Heart left ventricle (tissue), 16 donors: ENCODE measurements around the gene NSFL1C. TPM values are rescaled to one million over a fixed set of nuclear protein-coding genes. Genes with fewer than 3 reads are reported as not detected.

Experiments used
- ATAC-seq, 4 donors: fragments of 200-7000 bp; cut with Tn5 transposase; one replicate each; pipeline ENCODE4 v1.9.1; 2020 to 2022; ENCODE audit warnings: moderate library complexity in 4 of 4, mild to moderate bottlenecking in 3 of 4, moderate number of reproducible peaks in 1 of 4
- DNase-seq, 5 donors: peaks; one replicate each; pipeline ENCODE4 v3.0.0-alpha.2; 2020
- H3K27ac ChIP-seq, 12 donors: fragments of 200-600 bp; sonication (generic) in 4 of 12; one replicate each; pipeline versions ENCODE4 v1.5.0 to v1.8.0; 2016 to 2022; ENCODE audit warnings: mild to moderate bottlenecking in 2 of 12
- H3K27me3 ChIP-seq, 9 donors: fragments of 200-600 bp; sonication (generic) in 2 of 9; one replicate each; pipeline versions ENCODE4 v1.5.1 to v1.8.0; 2016 to 2022; ENCODE audit warnings: mild to moderate bottlenecking in 3 of 9
- H3K36me3 ChIP-seq, 9 donors: fragments of 200-600 bp; sonication (generic) in 2 of 9; one replicate each; pipeline versions ENCODE4 v1.5.0 to v1.8.0; 2018 to 2022; ENCODE audit warnings: mild to moderate bottlenecking in 2 of 9
- H3K4me1 ChIP-seq, 12 donors: fragments of 200-600 bp; sonication (generic) in 4 of 12; one replicate each; pipeline versions ENCODE4 v1.5.0 to v1.8.0; 2016 to 2022; ENCODE audit warnings: mild to moderate bottlenecking in 3 of 12
- H3K4me3 ChIP-seq, 12 donors: fragments of 200-600 bp; sonication (generic) in 4 of 12; one replicate each; pipeline versions ENCODE4 v1.5.0 to v1.8.0; 2017 to 2022; ENCODE audit warnings: mild to moderate bottlenecking in 9 of 12, moderate library complexity in 4 of 12
- H3K9me3 ChIP-seq, 12 donors: fragments of 200-600 bp; sonication (generic) in 4 of 12; one replicate each; pipeline versions ENCODE4 v1.5.0 to v1.8.0; 2016 to 2022; ENCODE audit warnings: mild to moderate bottlenecking in 1 of 12
- CTCF ChIP-seq, 12 donors: fragments of 200-600 bp; sonication (generic) in 4 of 12; IDR thresholded peaks; one replicate each; pipeline versions ENCODE4 v1.5.0 to v1.8.0; 2018 to 2022; ENCODE audit warnings: antibody characterized with exemption in 12 of 12, mild to moderate bottlenecking in 5 of 12
- POLR2A ChIP-seq, 2 donors: fragments of 450-650 bp; IDR thresholded peaks; one replicate each; pipeline ENCODE4 v1.6.1; 2017; ENCODE audit warnings: antibody characterized with exemption in 2 of 2, mild to moderate bottlenecking in 2 of 2, moderate library complexity in 2 of 2
- WGBS, 4 donors: extraction: QIAGEN DNeasy Blood & Tissue Kit in 2 of 4; methylation state at CpG; one replicate each; pipeline versions ENCODE4 v1.1.5 to v1.1.7; 2013 to 2018; 5-methylcytosine and 5-hydroxymethylcytosine counted together
- intact Hi-C, 10 donors: fragments of 100-400 bp; cut with DNase I; formaldehyde crosslinking; loops; one replicate each; pipeline versions ENCODE4 v1.11.1 to v1.14.2; 2022
- polyA plus RNA-seq, 2 donors: library from polyadenylated mRNA; stranded (reverse); fragments of 200-250 nt; gene quantifications; one replicate each; pipeline ENCODE4 v1.2.3, GENCODE V29; 2013
- total RNA-seq, 9 donors: library from RNA; depleted of rRNA in 2 of 9; stranded (reverse); fragments of >200 nt in 2 of 9; fragmentation: NEBNext Ultra II Directional in 3 of 9; extraction: Animal tissue kit (Norgen Biotek cat#: 25700) in 3 of 9; gene quantifications; one replicate each; pipeline versions ENCODE4 v1.1.0 to v1.2.4, GENCODE V29; 2016 to 2023
- donor health status: ischemic (EF 13 %, LVEDD 7.1; RV severe dilation, severe dysfunction).
- donor health status: healthy with polysubstance abuse.
- donor health status: DM: no; HTN: yes; CAD: no.
- donor health status: DM: no; HTN: no; CAD: no.
- donor health status: ischemic (EF 25% LVEDD 6.9; RV normal size, moderate dysfunction).
- donor health status: ischemic (EF 25% LVEDD 5.7; RV mildly dilated, moderate dysfunction).
- donor health status: healthy.
- donor health status: DM: yes; HTN: yes; CAD: no.
- donor health status: ischemic (EF 35%, LVEDD 5.7; RV mildly dilated, moderate dysfunction).
- donor health status: nonischemic (EF 11% LVEDD 7.7; RV severe dilation, severe dysfunction).
- donor health status: DM: yes; HTN: yes; CAD: no.
- donor health status: PGD.
- donor health status: ischemic (EF 29% LVEDD 5.4; RV normal size, mild dysfunction).
- donor health status: nonischemic (EF 23%, LVEDD 6.1; RV moderate dilation, normal function).

Gene NSFL1C
- total and polyA plus RNA-seq, 11 donors = 27.9 to 66.6 (median 55.8) TPM

- H3K4me1 ChIP-seq = no peaks in the 10 kb centered on the region
- no peak for ATAC-seq
- DNase-seq = no peak
- intact Hi-C loops = no loop called here
- H3K4me3 ChIP-seq = no peak overlapping the region
- H3K9me3 ChIP-seq = peaks cover 0 to 15% (median 3%) of the 10 kb centered on the region in 12 donors
- H3K27ac ChIP-seq = no peak overlapping the region
- WGBS, 4 donors = 73 to 94% (median 77%) methylated on average over 1 of the region's 1 CpG
- no peak for TF ChIP-seq CTCF (IDR thresholded peaks at IDR 0.05)
- no peak for TF ChIP-seq POLR2A (IDR thresholded peaks at IDR 0.05)
- no peaks in the 10 kb centered on the region for H3K36me3 ChIP-seq
- peaks cover 0 to 24% (median 0%) of the 10 kb centered on the region in 9 donors for H3K27me3 ChIP-seq
Measured at GRCh38 chr20:1424336-1424735, 42.3 kb downstream of the NSFL1C start.

- TF ChIP-seq POLR2A (IDR thresholded peaks at IDR 0.05) (no peak), CTCF (IDR thresholded peaks at IDR 0.05) (no peak)
- H3K36me3 ChIP-seq = no peaks in the 10 kb centered on the region
- DNase-seq (no peak), ATAC-seq (no peak)
- 30 to 59% (median 41%) methylated on average over 7 of the region's 7 CpGs for WGBS, 4 donors
- H3K27ac ChIP-seq = no peak overlapping the region
- H3K9me3 ChIP-seq = peaks cover 0 to 15% (median 3%) of the 10 kb centered on the region in 12 donors
- peaks cover 0 to 24% (median 0%) of the 10 kb centered on the region in 9 donors for H3K27me3 ChIP-seq
- H3K4me3 ChIP-seq = no peak overlapping the region
- intact Hi-C loops = no loop called here
- no peaks in the 10 kb centered on the region for H3K4me1 ChIP-seq
Measured at GRCh38 chr20:1423625-1424106, 43.0 kb downstream of the NSFL1C start.

- no peak for TF ChIP-seq CTCF (IDR thresholded peaks at IDR 0.05)
- TF ChIP-seq POLR2A (IDR thresholded peaks at IDR 0.05) = no peak
- H3K4me1 ChIP-seq = no peaks in the 10 kb centered on the region
- DNase-seq (no peak), ATAC-seq (no peak)
- H3K27ac ChIP-seq = no peak overlapping the region
- H3K4me3 ChIP-seq = no peak overlapping the region
- intact Hi-C loops = no loop called here
- H3K9me3 ChIP-seq = peaks cover 0 to 15% (median 3%) of the 10 kb centered on the region in 12 donors
- H3K36me3 ChIP-seq = no peaks in the 10 kb centered on the region
- 81 to 85% (median 83%) methylated on average over 6 of the region's 6 CpGs for WGBS, 4 donors
- H3K27me3 ChIP-seq = peaks cover 0 to 24% (median 0%) of the 10 kb centered on the region in 9 donors
Measured at GRCh38 chr20:1423206-1423605, 43.4 kb downstream of the NSFL1C start.

GRCh38 chr20:1422753-1423152 is 43.9 kb downstream of the NSFL1C start:
- Histone ChIP-seq H3K27me3 (peaks cover 0 to 24% (median 0%) of the 10 kb centered on the region in 9 donors), H3K27ac (no peak overlapping the region), H3K36me3 (no peaks in the 10 kb centered on the region), H3K9me3 (peaks cover 0 to 15% (median 3%) of the 10 kb centered on the region in 12 donors), H3K4me1 (no peaks in the 10 kb centered on the region), H3K4me3 (no peak overlapping the region)
- intact Hi-C loops = no loop called here
- WGBS, 4 donors = 26 to 36% (median 35%) methylated on average over 3 of the region's 3 CpGs
- TF ChIP-seq CTCF (IDR thresholded peaks at IDR 0.05) (no peak), POLR2A (IDR thresholded peaks at IDR 0.05) (no peak)
- ATAC-seq = no peak
- DNase-seq = no peak
